Measurements from ENCODE around the gene DEPDC4.
"Not testable (repeated sequence)": the region's sequence is repeated elsewhere in the genome, so short reads cannot be mapped to it uniquely, and the experiment has no call there.

Gene DEPDC4

DNA sequence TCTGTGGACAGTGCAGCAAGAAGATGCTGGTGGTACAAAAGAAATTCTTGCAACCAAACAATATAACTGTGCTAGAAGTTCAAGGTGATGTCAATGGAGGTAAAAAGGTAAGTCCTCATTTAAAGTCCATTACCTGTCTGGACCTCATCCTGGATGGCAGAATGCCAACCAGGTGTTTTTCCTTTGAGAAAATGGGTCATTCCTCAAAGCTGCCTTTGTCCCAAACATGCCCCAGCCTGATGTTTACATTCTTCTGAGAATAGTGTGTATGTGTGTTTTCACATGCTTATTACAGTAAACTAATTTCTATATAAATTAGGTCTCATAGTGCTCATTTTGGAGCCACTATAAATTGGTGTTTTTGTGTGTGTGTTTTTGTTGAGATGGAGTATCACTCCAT lies 41.4 kb downstream of the DEPDC4 start:
- TF ChIP-seq, protein P1, sequence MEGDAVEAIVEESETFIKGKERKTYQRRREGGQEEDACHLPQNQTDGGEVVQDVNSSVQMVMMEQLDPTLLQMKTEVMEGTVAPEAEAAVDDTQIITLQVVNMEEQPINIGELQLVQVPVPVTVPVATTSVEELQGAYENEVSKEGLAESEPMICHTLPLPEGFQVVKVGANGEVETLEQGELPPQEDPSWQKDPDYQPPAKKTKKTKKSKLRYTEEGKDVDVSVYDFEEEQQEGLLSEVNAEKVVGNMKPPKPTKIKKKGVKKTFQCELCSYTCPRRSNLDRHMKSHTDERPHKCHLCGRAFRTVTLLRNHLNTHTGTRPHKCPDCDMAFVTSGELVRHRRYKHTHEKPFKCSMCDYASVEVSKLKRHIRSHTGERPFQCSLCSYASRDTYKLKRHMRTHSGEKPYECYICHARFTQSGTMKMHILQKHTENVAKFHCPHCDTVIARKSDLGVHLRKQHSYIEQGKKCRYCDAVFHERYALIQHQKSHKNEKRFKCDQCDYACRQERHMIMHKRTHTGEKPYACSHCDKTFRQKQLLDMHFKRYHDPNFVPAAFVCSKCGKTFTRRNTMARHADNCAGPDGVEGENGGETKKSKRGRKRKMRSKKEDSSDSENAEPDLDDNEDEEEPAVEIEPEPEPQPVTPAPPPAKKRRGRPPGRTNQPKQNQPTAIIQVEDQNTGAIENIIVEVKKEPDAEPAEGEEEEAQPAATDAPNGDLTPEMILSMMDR (conservative IDR thresholded peaks at IDR 0.05; ENCODE audit: low read length), result no peak
- H3K4me3 ChIP-seq (ENCODE audit: low read length), result no peak overlapping the region
- no peak for DNase-seq (ENCODE audit: low read depth)

DNA sequence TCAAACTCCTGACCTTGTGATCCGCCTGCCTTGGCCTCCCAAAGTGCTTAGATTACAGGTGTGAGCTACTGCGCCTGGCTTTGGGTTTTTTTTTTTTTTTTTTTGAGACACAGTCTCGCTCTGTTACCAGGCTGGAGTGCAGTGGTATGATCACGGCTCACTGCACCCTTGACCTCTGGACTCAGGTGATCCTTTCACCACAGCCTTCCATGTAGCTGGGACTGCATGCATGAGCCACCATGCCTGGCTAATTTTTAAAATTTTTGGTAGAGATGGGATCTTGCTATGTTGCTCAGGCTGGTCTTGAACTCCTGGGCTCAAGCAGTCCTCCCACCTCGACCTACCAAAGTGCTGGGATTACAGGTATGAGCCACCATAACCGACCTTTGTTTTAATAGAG lies 44.7 kb downstream of the DEPDC4 start:
- not testable (repeated sequence) for H3K4me3 ChIP-seq (ENCODE audit: low read length); DNase-seq (ENCODE audit: low read depth)

DNA sequence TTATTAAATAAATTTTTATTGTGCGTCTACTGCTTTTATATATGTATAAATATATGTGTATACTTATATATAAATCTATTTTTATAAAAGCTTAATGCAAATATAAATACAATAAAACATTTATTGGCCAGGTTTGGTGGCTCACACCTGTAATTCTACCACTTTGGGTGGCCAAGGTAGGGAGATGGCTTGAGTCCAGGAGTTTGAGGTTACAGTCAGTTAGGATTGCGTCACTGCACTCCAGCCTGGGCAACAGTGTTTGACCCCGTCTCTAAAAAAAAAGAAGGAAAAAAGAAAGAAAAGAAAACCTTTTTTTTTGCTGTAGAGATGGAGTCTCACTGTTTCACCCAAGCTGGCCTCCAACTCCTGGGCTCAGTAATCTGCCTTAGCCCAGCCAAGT lies 45.4 kb downstream of the DEPDC4 start:
- H3K4me3 ChIP-seq (ENCODE audit: low read length), result no peak overlapping the region
- TF ChIP-seq, protein P1 (conservative IDR thresholded peaks at IDR 0.05; ENCODE audit: low read length), result no peak
- no peak for DNase-seq (ENCODE audit: low read depth)

DNA sequence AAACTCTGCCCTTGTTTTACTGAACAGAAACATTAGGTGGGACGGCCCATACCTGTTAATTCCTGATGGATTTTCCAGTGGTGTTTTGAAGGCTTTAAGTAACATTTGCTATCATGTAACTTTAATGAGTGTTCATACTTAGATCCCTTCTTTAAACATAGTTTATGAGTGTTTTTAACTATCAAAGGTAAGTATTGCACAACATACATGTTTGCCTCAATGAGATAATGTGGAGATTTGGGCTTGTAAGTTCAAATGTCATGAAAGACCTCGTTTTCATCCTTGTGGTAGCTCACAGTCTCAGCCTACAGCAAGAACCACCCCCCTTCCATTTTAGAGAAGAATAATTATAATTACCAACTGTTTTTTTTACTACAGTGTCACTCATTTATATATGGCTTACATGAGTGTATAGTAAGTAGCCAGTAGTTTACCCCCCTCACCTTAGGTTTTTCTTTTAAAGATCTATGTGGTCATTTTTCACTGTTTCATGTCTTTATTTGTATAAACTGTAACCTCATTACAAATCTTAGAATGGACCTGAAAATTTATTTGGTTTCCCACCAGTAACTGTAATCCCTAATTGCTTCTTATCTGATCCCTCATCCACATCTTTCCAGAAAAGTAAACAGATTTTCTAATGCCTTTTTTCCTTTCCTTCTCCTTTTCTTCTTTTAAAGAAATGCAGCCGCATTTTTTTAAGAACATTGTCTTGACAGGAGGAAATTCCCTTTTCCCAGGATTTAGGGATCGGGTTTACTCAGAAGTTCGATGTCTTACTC lies 47.4 kb downstream of the DEPDC4 start:
- TF ChIP-seq, protein P1 (conservative IDR thresholded peaks at IDR 0.05; ENCODE audit: low read length), result no peak
- no peak overlapping the region for H3K4me3 ChIP-seq (ENCODE audit: low read length)
- DNase-seq (ENCODE audit: low read depth), result no peak

DNA sequence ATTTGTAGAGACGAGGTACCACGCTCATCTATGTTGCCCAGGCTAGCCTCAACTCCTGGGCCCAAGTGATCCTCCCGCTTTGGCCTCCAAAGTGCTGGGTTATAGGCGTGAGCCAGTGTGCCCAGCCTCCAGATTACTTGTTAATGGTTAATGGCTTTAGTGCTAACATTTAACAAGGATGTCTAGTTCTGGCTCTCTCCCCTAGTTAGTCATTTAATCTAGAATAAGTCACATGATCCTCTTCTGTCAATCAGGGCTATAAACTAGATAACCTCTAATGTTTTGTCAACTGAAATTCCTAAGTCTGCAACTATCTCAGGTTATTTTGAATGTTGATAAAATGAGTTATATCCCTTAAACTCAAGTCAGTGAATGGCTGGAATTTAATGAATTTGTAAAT lies 50.5 kb downstream of the DEPDC4 start:
- H3K4me3 ChIP-seq (ENCODE audit: low read length), result no peak overlapping the region
- TF ChIP-seq, protein P1 (conservative IDR thresholded peaks at IDR 0.05; ENCODE audit: low read length), result no peak
- no peak for DNase-seq (ENCODE audit: low read depth)

DNA sequence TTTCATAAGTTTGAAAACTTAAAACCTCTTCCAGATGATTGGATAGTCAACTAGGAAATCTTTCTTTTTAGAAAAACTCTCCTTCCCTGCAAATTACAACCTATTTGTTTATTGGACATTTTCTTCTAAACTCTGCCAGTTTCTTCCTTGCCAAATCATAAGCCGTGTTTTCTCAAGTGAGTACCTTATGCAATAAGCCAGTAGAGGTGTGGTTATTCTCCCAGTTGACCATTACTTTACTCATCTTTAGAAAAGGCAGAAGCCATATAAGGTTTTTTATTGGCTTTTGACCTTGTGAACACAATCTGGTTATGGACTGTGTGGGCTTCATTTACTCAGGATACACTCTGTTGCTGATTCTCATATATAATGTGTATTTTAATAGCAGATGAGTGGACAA lies 51.7 kb downstream of the DEPDC4 start:
- H3K4me3 ChIP-seq (ENCODE audit: low read length), result no peak overlapping the region
- no peak for DNase-seq (ENCODE audit: low read depth)
- TF ChIP-seq, protein P1 (conservative IDR thresholded peaks at IDR 0.05; ENCODE audit: low read length), result no peak

DNA sequence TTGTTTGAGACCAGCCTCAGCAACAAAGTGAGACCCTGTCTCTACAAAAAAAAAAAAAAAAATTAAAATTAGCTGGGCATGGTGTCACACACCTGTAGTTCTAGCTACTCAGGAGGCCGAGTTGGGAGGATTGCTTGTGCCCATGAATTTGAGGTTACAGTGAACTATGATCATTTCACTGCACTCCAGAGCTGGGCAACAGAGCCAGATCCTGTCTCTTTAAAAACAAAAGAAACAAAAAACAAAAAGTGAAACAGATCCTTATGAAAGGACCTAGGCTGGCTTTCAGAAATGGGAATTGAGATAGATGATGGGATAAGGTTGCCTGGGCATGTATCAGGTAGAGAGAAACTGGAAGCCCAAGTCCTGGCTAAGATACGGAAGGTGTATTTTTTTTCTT lies 52.4 kb downstream of the DEPDC4 start:
- no peak overlapping the region for H3K4me3 ChIP-seq (ENCODE audit: low read length)
- TF ChIP-seq, protein P1 (conservative IDR thresholded peaks at IDR 0.05; ENCODE audit: low read length), result no peak
- no peak for DNase-seq (ENCODE audit: low read depth)
